HG02642 (cell line): ENCODE data around the gene PFKL.
"Not testable (repeated sequence)": the region's sequence is repeated elsewhere in the genome, so short reads cannot be mapped to it uniquely, and the experiment has no call there.

Experiments
- ATAC-seq: cut with Tn5 transposase; IDR thresholded peaks from one replicate; pipeline ENCODE4 v1.9.1; 2021; ENCODE audit warnings: mild to moderate bottlenecking; ENCODE audit not compliant: unreplicated experiment, poor library complexity

The PFKL gene

DNA sequence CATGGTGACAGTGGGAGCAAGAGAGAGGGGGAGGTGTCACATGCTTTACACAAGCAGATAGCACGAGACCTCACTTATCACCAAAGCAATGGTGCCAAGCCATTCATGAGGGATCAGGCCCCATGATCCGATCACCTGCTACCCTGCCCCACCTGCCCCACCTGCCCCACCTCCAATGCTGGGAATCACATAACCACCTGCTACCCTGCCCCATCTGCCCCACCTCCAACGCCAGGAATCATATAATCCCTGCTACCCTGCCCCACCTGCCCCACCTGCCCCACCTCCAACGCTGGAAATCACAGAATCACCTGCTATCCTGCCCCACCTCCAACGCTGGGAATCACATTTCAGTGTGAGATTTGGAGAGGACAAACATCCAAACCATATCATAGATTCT is 24.8 kb upstream of the PFKL start:
- no peak for ATAC-seq

GRCh38 chr21:44279354-44280260 is 20.2 kb upstream of the PFKL start:
- ATAC-seq, result no peak

DNA sequence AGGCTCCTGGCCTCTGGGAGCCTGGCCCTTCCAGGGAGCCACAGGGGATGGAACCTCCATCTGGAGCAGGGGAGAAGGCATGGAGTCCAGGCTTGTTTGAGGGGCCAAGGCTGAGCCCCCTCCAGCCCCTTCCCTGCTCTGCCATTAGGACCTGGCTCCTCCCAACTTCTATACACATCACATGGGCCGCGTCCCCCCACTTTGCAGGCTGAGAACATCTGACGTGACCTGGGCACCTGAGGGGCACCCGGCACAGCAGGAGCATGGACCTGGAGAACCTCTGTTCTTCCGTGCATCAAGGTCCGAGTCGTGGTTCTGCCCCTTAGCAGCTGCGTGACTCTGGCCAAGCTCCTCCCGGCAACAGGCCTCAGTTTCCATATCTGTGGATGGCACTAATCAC is 18.1 kb upstream of the PFKL start:
- ATAC-seq, result no peak

DNA sequence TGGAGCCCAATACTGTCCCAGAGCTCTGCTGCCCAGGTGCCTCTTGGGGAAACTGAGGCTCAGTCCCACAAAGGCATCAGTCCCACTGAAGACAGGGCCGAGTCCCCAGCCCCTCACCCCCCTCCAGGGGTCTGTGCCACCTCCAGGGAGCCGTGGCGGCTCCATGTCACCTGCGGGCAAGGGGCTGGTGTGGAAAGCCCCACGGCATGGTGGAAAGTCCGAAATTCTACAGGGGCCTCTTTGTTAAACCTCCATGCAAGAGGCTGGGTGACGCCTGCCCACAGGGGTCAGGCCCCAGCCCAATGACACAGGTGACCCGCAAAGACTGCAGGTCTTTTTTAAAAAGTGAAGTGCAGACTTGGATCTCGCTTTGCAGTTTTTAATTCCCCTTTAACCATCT is 17.5 kb upstream of the PFKL start:
- ATAC-seq, result no peak

GRCh38 chr21:44283211-44283785 is 16.6 kb upstream of the PFKL start:
- ATAC-seq, result not testable (repeated sequence)

GRCh38 chr21:44283948-44284347 is 15.9 kb upstream of the PFKL start:
- no peak for ATAC-seq

DNA sequence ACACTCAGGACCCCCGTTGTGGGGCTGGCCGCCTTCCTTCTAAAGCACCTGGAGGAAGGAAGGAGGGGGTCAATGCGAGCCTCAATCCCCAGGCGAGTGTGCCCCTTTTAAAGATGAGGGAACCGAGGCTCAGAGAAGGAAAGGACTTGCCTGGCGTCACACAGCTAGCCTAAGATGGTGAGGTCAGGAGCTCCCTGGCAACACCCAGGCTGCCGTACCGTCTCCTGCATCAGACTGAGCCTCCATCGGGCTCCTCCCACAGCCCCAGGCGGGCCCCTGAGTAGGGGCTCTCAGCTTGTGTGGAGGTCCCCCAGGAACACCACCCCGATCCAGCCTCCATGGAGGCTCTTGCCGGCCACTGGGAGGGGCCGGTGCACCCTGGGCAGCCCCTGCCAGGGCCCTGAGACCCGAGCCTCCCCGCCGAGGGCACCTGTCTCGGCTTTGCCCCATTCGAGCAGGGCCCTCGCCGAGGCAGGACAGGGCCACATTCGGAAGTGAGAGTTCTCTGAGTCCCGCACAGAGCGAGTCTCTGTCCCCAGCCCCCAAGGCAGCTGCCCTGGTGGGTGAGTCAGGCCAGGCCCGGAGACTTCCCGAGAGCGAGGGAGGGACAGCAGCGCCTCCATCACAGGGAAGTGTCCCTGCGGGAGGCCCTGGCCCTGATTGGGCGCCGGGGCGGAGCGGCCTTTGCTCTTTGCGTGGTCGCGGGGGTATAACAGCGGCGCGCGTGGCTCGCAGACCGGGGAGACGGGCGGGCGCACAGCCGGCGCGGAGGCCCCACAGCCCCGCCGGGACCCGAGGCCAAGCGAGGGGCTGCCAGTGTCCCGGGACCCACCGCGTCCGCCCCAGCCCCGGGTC is 14.5 kb upstream of the PFKL start, which contains the start of gene AIRE:
Gene AIRE (plus strand): TSS at position 739 of the 855 bp plus-strand sequence. CDS start 131 bp downstream, outside the sequence.
- no peak for ATAC-seq

- ATAC-seq, result no peak
These were observed 13.7 kb upstream of the PFKL start for GRCh38 chr21:44286086-44286715.

DNA sequence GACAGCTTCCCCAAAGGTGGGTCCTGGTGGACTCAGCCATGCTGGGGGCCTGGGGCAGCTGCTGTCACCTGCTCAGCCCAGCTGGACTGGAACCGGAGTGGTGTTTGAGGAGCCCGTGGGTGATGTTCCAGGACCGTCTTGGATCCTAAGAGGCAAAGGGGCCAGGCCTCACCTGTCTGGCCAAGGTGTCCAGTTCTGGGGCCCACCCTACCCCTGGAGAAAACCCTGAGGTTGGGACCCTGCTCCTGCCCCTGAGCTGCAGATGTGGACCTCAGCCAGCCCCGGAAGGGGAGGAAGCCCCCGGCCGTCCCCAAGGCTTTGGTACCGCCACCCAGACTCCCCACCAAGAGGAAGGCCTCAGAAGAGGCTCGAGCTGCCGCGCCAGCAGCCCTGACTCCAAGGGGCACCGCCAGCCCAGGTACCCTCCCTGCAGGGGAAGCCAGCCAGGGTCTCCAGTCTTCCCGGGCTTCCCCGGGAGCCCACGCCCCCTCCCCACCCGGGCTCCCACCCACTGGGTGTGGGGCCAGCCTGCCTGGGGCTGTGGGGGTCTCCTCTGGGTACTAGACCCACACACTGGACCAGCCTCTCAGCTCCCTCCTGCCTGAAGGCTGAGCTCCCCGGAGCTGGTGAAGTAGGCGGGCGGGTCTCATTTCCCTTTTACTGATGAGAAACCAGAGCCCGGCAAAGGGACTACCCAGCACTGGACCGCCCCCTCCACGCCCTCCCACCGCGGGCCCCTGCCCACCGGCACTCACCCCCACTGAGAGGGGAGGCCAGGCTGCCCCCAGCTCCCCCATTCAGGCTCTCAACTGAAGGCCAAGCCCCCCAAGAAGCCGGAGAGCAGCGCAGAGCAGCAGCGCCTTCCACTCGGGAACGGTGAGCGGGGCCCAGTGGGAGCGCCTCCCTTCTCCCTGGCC is 12.9 kb upstream of the PFKL start:
- ATAC-seq, result no peak

DNA sequence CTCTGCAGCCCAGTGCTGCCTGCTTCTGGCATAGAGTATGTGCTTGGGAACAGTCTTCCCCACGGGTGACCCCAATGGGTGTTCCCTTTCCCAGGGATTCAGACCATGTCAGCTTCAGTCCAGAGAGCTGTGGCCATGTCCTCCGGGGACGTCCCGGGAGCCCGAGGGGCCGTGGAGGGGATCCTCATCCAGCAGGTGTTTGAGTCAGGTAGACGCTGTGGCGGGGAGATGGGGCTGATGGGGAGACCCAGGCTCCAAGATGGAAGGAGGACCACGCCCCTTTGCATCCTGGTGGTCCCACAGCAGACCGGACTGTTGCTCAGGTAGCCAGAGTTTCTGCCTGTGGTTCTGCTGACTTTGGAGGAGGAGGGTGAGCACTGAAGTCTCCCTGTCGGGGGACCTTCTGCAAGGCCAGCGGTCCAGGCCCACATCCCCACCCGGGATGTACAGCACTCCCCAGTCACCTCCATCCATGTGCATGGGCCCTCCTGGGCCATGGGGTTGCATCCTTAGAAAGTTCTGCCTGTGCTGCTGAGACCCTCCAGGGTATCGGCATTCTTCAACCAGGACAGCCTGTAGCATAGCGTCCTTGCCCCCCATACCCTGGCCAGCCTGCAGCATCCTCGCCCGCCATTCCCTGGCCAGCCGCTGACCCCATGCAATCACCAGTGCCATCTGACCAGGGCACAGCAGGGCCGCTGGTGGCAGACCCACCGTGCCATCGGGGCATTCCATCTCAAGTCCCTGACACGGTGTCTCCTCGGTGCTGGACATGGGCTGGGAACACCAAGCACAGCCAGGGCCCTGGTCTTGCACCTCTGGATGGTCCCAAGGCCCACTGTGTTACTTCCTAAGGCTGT is 11.4 kb upstream of the PFKL start:
- ATAC-seq, result no peak

DNA sequence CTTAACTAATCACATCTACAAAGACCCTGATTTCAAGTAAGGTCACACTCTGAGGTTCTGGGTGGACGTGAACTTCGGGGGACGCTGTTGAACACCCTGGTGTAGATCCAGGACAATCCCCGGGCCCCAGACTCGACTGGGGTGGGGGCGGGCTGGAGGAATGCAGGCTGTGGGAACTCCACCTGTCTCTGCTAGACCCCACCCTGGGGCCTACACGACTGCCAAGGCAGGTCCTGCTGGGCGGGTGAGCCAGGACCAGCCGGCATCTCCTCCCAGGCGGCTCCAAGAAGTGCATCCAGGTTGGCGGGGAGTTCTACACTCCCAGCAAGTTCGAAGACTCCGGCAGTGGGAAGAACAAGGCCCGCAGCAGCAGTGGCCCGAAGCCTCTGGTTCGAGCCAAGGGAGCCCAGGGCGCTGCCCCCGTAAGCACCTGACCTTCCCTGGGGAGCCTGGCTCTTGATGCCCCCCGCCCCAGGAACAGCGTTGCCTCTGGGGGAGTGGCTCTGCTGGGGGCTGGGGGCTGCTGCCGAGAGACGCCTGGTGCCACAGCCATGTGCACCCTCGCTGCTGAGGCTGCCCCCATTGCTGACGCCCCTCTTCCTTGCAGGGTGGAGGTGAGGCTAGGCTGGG is 10.4 kb upstream of the PFKL start:
- no peak for ATAC-seq

- ATAC-seq, result no peak
These were observed 9.4 kb upstream of the PFKL start for GRCh38 chr21:44290327-44291077.

DNA sequence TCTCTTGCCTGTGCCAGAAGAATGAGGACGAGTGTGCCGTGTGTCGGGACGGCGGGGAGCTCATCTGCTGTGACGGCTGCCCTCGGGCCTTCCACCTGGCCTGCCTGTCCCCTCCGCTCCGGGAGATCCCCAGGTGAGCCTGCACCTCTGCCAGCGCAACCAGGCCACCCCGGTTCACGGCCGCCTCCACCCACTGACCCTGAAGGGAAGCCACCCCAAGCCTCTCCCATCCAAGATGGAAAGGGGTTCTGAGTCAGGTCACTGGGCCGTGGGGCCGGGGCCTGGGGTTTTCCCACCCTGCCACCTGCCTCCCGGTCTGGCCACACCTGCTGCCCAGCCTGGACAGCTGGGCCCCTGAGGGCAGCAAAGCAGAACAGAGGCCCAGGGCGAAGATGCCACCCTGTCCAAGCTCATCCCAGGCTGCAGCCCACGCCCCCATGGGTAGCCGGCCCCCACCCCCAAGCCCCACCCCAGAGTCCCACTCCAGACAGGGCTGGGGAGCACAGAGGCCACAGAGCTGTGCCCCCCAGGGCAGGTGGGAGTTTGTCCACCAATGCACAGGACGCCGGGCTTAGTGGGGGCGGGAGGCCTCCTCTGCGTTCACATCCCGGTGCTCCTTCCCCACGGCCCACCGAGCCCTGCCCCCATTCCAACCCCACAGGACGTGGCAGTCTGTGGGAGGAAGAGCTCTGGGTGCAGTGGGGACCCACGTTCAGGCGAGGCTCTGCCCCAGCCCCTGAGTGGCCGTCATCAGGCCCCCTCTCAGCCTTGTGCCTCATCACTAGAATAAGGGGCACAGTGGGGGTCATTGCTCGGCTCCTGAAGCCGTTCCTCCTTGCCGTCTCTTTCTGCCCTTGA is 8.5 kb upstream of the PFKL start:
- no peak for ATAC-seq

- ATAC-seq, result no peak
These were observed 7.7 kb upstream of the PFKL start for GRCh38 chr21:44291936-44292811.

DNA sequence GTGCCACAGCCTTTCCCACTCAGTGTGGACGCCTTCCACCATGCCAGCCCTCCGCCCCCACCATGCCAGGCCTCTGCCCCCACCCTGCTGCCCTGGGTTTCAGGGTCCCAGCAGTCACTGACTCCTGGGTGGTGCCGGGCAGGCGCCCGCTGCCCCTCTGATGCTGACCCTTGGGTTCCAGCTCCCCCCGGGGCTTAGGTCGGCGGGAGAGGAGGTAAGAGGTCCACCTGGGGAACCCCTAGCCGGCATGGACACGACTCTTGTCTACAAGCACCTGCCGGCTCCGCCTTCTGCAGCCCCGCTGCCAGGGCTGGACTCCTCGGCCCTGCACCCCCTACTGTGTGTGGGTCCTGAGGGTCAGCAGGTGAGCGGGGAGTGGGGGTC is 7.0 kb upstream of the PFKL start:
- no peak for ATAC-seq
